ENCODE measurements around the gene SNX9. TPM values are rescaled to one million over a fixed set of nuclear protein-coding genes. Genes with fewer than 3 reads are reported as not detected.

The SNX9 gene
- total RNA-seq, 2 donors from 2014 or later = 87.2 to 90.8 TPM

DNA sequence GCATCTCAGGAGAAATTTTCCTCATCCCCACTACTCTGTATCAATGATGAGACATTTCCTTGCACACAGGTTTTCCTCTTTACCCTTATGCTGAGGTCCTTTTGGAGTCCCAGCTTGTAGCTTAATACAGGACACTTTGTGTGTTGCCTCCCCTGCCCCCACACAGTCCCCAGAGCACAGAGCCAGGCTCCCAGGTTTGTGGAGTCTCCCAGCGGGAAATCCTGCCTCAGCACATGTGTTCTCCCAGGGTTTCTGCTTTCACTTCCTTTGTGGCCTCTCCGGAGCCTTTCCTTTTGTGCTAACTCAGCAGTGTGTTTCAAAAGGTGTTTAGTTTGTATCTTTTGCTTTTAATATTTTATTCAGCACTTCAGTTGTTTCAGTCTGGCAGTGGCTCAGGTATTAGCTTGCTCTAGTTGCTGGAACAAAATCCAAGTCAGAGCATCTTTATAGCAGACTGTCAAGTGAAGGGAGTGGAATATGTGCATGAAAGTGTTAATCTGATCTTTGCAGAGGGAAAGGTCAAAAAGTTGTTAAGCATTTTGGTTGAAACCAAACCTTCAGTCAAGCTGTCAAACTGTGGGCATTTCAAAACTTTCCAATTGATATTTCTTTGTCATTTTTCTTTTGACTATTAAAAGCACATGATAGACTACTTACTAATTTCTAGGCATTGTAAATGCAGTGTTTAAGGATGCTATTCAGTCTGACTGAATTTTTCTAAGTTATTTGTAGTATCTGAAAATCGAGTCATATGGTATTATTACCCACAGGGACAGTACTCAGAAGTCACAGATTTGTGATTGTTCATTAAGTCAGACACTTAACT is 8.6 kb downstream of the SNX9 start:
- peaks cover 23 to 55% of the 10 kb centered on the region in 2 donors for H3K4me1 ChIP-seq (ENCODE audit: control insufficient read depth in 1 of 2, low read depth in 2 of 2)

GRCh38 chr6:157832250-157832967 is 9.4 kb downstream of the SNX9 start:
- H3K27me3 ChIP-seq (replicated peaks; ENCODE audit: insufficient read depth) = no peaks in the 10 kb centered on the region
- H3K4me3 ChIP-seq = no peak overlapping the region
- TF ChIP-seq, protein P1, sequence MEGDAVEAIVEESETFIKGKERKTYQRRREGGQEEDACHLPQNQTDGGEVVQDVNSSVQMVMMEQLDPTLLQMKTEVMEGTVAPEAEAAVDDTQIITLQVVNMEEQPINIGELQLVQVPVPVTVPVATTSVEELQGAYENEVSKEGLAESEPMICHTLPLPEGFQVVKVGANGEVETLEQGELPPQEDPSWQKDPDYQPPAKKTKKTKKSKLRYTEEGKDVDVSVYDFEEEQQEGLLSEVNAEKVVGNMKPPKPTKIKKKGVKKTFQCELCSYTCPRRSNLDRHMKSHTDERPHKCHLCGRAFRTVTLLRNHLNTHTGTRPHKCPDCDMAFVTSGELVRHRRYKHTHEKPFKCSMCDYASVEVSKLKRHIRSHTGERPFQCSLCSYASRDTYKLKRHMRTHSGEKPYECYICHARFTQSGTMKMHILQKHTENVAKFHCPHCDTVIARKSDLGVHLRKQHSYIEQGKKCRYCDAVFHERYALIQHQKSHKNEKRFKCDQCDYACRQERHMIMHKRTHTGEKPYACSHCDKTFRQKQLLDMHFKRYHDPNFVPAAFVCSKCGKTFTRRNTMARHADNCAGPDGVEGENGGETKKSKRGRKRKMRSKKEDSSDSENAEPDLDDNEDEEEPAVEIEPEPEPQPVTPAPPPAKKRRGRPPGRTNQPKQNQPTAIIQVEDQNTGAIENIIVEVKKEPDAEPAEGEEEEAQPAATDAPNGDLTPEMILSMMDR (IDR thresholded peaks at IDR 0.05) = no peak
- no peak for ATAC-seq (ENCODE audit: insufficient number of reproducible peaks, low FRiP score, low read depth)
- no peaks in the 10 kb centered on the region for H3K36me3 ChIP-seq
- H3K9me3 ChIP-seq = no peaks in the 10 kb centered on the region
- no peak overlapping the region for H3K27ac ChIP-seq
- DNase-seq (ENCODE audit: low spot score) = no peak
- H3K4me1 ChIP-seq (ENCODE audit: control insufficient read depth in 1 of 2, low read depth in 2 of 2) = peaks cover 23 to 55% of the 10 kb centered on the region in 2 donors

More for the DNA sequence above, 8.6 kb downstream of the SNX9 start:
- Histone ChIP-seq H3K36me3 (no peaks in the 10 kb centered on the region), H3K4me3 (no peak overlapping the region), H3K27me3 (replicated peaks; ENCODE audit: insufficient read depth) (no peaks in the 10 kb centered on the region), H3K27ac (no peak overlapping the region), H3K9me3 (no peaks in the 10 kb centered on the region)
- DNase-seq (ENCODE audit: low spot score) (no peak), ATAC-seq (ENCODE audit: insufficient number of reproducible peaks, low FRiP score, low read depth) (no peak)
- TF ChIP-seq, protein P1 (IDR thresholded peaks at IDR 0.05) = no peak

DNA sequence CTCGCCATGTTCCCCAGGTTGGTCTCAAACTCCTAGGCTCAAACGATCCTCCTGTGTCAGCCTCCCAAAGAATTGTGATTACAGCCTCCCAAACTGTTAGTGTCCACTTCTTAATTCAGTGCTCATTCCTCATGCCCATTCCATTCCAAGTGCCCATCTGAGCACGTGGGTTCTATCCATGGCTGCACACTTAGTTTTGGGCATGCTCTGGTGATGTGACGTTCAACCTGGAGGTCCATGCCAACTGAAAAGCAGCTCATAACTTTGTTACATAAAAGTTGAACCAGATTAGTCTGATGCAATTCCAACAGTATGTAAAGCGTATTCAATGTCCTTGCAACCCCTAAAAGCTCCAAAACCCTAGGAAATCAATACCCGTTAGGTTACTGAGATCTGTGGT is 11.5 kb downstream of the SNX9 start:
- TF ChIP-seq, protein P1 (IDR thresholded peaks at IDR 0.05) = no peak
- H3K4me1 ChIP-seq (ENCODE audit: control insufficient read depth in 1 of 2, low read depth in 2 of 2) = peaks cover 28 to 72% of the 10 kb centered on the region in 2 donors
- no peaks in the 10 kb centered on the region for H3K9me3 ChIP-seq
- no peak overlapping the region for H3K4me3 ChIP-seq
- DNase-seq (ENCODE audit: low spot score) (no peak), ATAC-seq (ENCODE audit: insufficient number of reproducible peaks, low FRiP score, low read depth) (no peak)
- H3K27ac ChIP-seq = no peak overlapping the region
- no peaks in the 10 kb centered on the region for H3K36me3 ChIP-seq
- no peaks in the 10 kb centered on the region for H3K27me3 ChIP-seq (replicated peaks; ENCODE audit: insufficient read depth)

DNA sequence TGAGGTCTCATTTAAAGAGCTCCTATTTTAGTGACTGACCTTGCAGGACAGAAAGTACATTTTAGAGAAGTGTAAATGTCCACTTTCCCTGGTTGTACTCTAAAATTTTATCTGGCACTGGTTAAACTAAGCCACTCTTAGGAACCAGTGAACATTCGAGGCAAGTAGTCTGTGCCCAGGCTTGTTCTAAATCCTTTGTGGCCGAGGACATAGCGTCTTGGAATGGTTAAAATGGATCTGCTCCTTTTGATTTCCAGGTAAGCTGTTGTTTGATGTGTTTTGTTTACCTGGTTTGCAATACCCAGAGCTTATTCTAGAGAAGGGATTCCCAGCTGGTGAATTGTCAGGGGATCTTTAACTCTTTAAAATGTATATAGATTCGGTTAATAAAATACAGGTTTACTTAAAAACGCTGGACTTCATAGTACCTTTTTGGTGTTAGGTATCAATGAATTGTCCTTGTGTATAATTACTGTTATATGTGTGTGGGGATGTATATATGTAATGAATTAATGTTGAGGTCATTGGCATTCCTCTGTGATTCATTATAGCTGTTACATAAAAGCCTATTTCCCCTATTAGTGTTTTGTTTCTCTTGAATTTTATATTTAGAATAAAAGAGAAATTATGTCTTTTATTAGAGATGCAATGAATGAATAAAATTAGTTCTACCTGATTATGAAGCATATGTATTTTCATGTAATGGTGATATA is 15.8 kb downstream of the SNX9 start:
- TF ChIP-seq, protein P1 (IDR thresholded peaks at IDR 0.05) = no peak
- Histone ChIP-seq H3K4me1 (ENCODE audit: control insufficient read depth in 1 of 2, low read depth in 2 of 2) (peaks cover 31 to 77% of the 10 kb centered on the region in 2 donors), H3K4me3 (no peak overlapping the region), H3K36me3 (no peaks in the 10 kb centered on the region), H3K27me3 (replicated peaks; ENCODE audit: insufficient read depth) (no peaks in the 10 kb centered on the region), H3K9me3 (no peaks in the 10 kb centered on the region), H3K27ac (no peak overlapping the region)
- DNase-seq (ENCODE audit: low spot score) (no peak), ATAC-seq (ENCODE audit: insufficient number of reproducible peaks, low FRiP score, low read depth) (no peak)

DNA sequence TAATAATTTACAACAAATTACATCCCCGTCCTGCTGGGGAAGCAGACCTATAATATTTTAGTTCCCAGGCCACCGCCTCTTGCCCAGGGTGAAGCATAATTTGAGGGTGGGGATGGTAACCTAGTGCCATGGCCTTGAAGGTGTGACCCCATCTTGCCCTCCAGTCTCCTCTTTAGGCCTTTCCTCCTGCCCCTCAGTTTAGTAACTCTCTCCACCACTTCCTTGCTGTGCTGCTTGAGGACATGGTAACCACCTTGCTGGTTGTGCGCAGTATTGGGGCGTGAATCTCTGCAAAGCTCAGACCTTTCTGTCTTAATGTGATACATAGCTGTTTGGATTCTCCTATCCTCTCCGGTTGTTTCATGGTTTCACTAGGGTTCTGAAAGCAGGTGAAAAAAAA is 16.6 kb downstream of the SNX9 start:
- Histone ChIP-seq H3K4me3 (no peak overlapping the region), H3K27me3 (replicated peaks; ENCODE audit: insufficient read depth) (no peaks in the 10 kb centered on the region), H3K9me3 (no peaks in the 10 kb centered on the region), H3K36me3 (no peaks in the 10 kb centered on the region), H3K27ac (no peak overlapping the region), H3K4me1 (ENCODE audit: control insufficient read depth in 1 of 2, low read depth in 2 of 2) (peaks cover 27 to 77% of the 10 kb centered on the region in 2 donors)
- no peak for ATAC-seq (ENCODE audit: insufficient number of reproducible peaks, low FRiP score, low read depth)
- TF ChIP-seq, protein P1 (IDR thresholded peaks at IDR 0.05) = no peak
- DNase-seq (ENCODE audit: low spot score) = no peak
